ENCODE results near the gene GPC6.

Gene GPC6

GRCh38 chr13:93249364-93250306 lies 23.0 kb downstream of the GPC6 start:
- no peak for DNase-seq
- H3K27ac ChIP-seq: no peak overlapping the region

GRCh38 chr13:93254775-93255174 lies 28.2 kb downstream of the GPC6 start:
- Histone ChIP-seq H3K27ac (no peak overlapping the region), H3K9me3 (ENCODE audit: severe bottlenecking) (no peaks in the 10 kb centered on the region), H3K27me3 (ENCODE audit: insufficient read depth, low read depth, severe bottlenecking) (no peaks in the 10 kb centered on the region), H3K4me3 (ENCODE audit: low read depth, low read length) (no peak overlapping the region), H3K36me3 (peaks cover 21% of the 10 kb centered on the region)
- TF ChIP-seq CTCF (IDR thresholded peaks at IDR 0.05; ENCODE audit: low read depth, low read length): no peak
- DNase-seq: no peak

More at GRCh38 chr13:93249364-93250306, 23.0 kb downstream of the GPC6 start:
- H3K4me3 ChIP-seq (ENCODE audit: low read depth, low read length): no peak overlapping the region
- no peak for TF ChIP-seq CTCF (IDR thresholded peaks at IDR 0.05; ENCODE audit: low read depth, low read length)
- H3K27me3 ChIP-seq (ENCODE audit: insufficient read depth, low read depth, severe bottlenecking): no peaks in the 10 kb centered on the region
- H3K9me3 ChIP-seq (ENCODE audit: severe bottlenecking): no peaks in the 10 kb centered on the region
- peaks cover 18% of the 10 kb centered on the region for H3K36me3 ChIP-seq

- H3K4me3 ChIP-seq (ENCODE audit: low read depth, low read length): no peak overlapping the region
- no peak overlapping the region for H3K27ac ChIP-seq
- no peaks in the 10 kb centered on the region for H3K27me3 ChIP-seq (ENCODE audit: insufficient read depth, low read depth, severe bottlenecking)
- H3K9me3 ChIP-seq (ENCODE audit: severe bottlenecking): no peaks in the 10 kb centered on the region
- TF ChIP-seq CTCF (IDR thresholded peaks at IDR 0.05; ENCODE audit: low read depth, low read length): no peak
- DNase-seq: no peak
- peaks cover 21% of the 10 kb centered on the region for H3K36me3 ChIP-seq
These were observed 30.4 kb downstream of the GPC6 start for GRCh38 chr13:93256998-93257397.

- Histone ChIP-seq H3K27ac (no peak overlapping the region), H3K36me3 (peaks cover 17% of the 10 kb centered on the region), H3K4me3 (ENCODE audit: low read depth, low read length) (no peak overlapping the region), H3K9me3 (ENCODE audit: severe bottlenecking) (no peaks in the 10 kb centered on the region), H3K27me3 (ENCODE audit: insufficient read depth, low read depth, severe bottlenecking) (no peaks in the 10 kb centered on the region)
- DNase-seq: no peak
- no peak for TF ChIP-seq CTCF (IDR thresholded peaks at IDR 0.05; ENCODE audit: low read depth, low read length)
These were observed 33.0 kb downstream of the GPC6 start for GRCh38 chr13:93259527-93260080.

GRCh38 chr13:93260591-93260990 lies 34.0 kb downstream of the GPC6 start:
- Histone ChIP-seq H3K27ac (no peak overlapping the region), H3K4me3 (ENCODE audit: low read depth, low read length) (no peak overlapping the region), H3K9me3 (ENCODE audit: severe bottlenecking) (no peaks in the 10 kb centered on the region), H3K27me3 (ENCODE audit: insufficient read depth, low read depth, severe bottlenecking) (no peaks in the 10 kb centered on the region), H3K36me3 (peaks cover 17% of the 10 kb centered on the region)
- TF ChIP-seq CTCF (IDR thresholded peaks at IDR 0.05; ENCODE audit: low read depth, low read length): no peak
- DNase-seq: no peak
